DMS114 treated with DMSO at 0.1 percent for 48 hours (cell line): ENCODE measurements around the gene TNFAIP8L1.
"Not testable (repeated sequence)": the region's sequence is repeated elsewhere in the genome, so short reads cannot be mapped to it uniquely, and the experiment has no call there.

ENCODE experiments used
- DNase-seq: peaks from one replicate; lab custom pipeline; 2025; ENCODE audit not compliant: unreplicated experiment; lab: John Stamatoyannopoulos, UW

TNFAIP8L1 gene

GRCh38 chr19:4675346-4675745 is 36.0 kb downstream of the TNFAIP8L1 start:
- DNase-seq = no peak

- DNase-seq = no peak
Observed at GRCh38 chr19:4676955-4677731, 37.8 kb downstream of the TNFAIP8L1 start.

GRCh38 chr19:4678881-4679790 is 39.8 kb downstream of the TNFAIP8L1 start:
- DNase-seq = no peak

GRCh38 chr19:4680021-4680420 is 40.7 kb downstream of the TNFAIP8L1 start:
- DNase-seq = not testable (repeated sequence)

- no peak for DNase-seq
Observed at GRCh38 chr19:4682417-4683200, 43.3 kb downstream of the TNFAIP8L1 start.

GRCh38 chr19:4684312-4685095 is 45.2 kb downstream of the TNFAIP8L1 start:
- no peak for DNase-seq

GRCh38 chr19:4686700-4687099 is 47.4 kb downstream of the TNFAIP8L1 start:
- no peak for DNase-seq

GRCh38 chr19:4687396-4687795 is 48.1 kb downstream of the TNFAIP8L1 start:
- DNase-seq = no peak

GRCh38 chr19:4688587-4688986 is 49.3 kb downstream of the TNFAIP8L1 start:
- no peak for DNase-seq

- DNase-seq = no peak
Observed at GRCh38 chr19:4689403-4689802, 50.1 kb downstream of the TNFAIP8L1 start.

GRCh38 chr19:4690361-4690760 is 51.0 kb downstream of the TNFAIP8L1 start:
- DNase-seq = no peak

- no peak for DNase-seq
Observed at GRCh38 chr19:4691373-4691772, 52.1 kb downstream of the TNFAIP8L1 start.

GRCh38 chr19:4692251-4693077 is 53.1 kb downstream of the TNFAIP8L1 start:
- DNase-seq = no peak

- no peak for DNase-seq
Observed at GRCh38 chr19:4693078-4693350, 53.7 kb downstream of the TNFAIP8L1 start.

- no peak for DNase-seq
Observed at GRCh38 chr19:4693471-4694121, 54.3 kb downstream of the TNFAIP8L1 start.

- DNase-seq = no peak
Observed at GRCh38 chr19:4694211-4694987, 55.1 kb downstream of the TNFAIP8L1 start.

- no peak for DNase-seq
Observed at GRCh38 chr19:4695224-4695731, 56.0 kb downstream of the TNFAIP8L1 start.

GRCh38 chr19:4697304-4697703 is 58.0 kb downstream of the TNFAIP8L1 start:
- no peak for DNase-seq
